Uterus (tissue), 2 donors: Measurements from ENCODE around the gene ZNF148.

Experiments used
- CTCF ChIP-seq, 4 experiments: fragments of 200-600 bp in 2 of 4; fragments of 450-650 bp in 2 of 4; sonication (generic) in 2 of 4; IDR thresholded peaks; one replicate each; pipeline ENCODE4 v1.5.1; 2016 to 2019; ENCODE audit warnings: antibody characterized with exemption in 4 of 4, mild to moderate bottlenecking in 2 of 4, moderate library complexity in 1 of 4
- POLR2A ChIP-seq, 2 donors: fragments of 450-650 bp; IDR thresholded peaks; one replicate each; pipeline ENCODE4 v1.6.1; 2016; ENCODE audit warnings: antibody characterized with exemption in 2 of 2, mild to moderate bottlenecking in 1 of 2, moderate library complexity in 1 of 2

DNA sequence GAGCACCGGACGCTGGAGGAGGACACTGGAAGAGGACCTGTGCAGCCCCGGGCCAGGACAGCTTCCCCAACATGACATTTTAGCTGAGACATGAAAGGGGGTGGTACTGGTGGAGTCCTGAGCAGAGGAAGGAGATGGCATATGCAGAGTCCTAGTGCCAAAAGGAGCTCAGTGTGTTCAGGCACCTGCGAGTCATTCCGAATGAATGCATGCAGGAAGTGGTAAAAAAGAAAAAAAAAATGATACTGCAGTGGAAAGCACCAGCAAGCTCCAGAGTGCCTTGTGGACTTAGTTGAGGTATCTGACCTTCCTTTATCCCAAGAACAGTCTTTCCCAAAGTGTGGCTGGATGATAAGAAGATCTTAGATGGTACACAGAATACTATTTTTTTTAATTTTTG, 6.6 kb upstream of the ZNF148 start:
- TF ChIP-seq CTCF (IDR thresholded peaks at IDR 0.05) (no peak), POLR2A (IDR thresholded peaks at IDR 0.05) (no peak)
